Pancreas (tissue), 10 donors: ENCODE results near the gene CPXM2. TPM values are rescaled to one million over a fixed set of nuclear protein-coding genes. Genes with fewer than 3 reads are reported as not detected.

Experiments used
- ATAC-seq, 4 donors: fragments of 200-7000 bp; cut with Tn5 transposase; one replicate each; pipeline versions ENCODE4 v1.8.0 to v1.9.1; 2020; ENCODE audit warnings: mild to moderate bottlenecking in 4 of 4, moderate library complexity in 4 of 4
- DNase-seq, 6 donors: peaks; one replicate each; pipeline ENCODE4 v3.0.0-alpha.2; 2020
- FAIRE-seq: peaks from 2 replicates; lab custom pipeline; 2012; peaks lifted over from hg19 to GRCh38; lab: Jason Lieb, UNC
- H3K27ac ChIP-seq, 4 donors: fragments of 200-600 bp; sonication (generic); 1 replicate in 3 of 4; 2 replicates in 1 of 4; pipeline versions ENCODE4 v1.5.0 to v1.8.0; 2020
- H3K27me3 ChIP-seq, 4 donors: fragments of 200-600 bp; one replicate each; pipeline ENCODE4 v1.8.0; 2021
- H3K36me3 ChIP-seq, 3 donors: fragments of 200-600 bp; sonication (generic) in 1 of 3; one replicate each; pipeline versions ENCODE4 v1.5.0 to v1.8.0; 2020 to 2021
- H3K4me1 ChIP-seq, 3 donors: fragments of 200-600 bp; one replicate each; pipeline ENCODE4 v1.8.0; 2021
- H3K4me3 ChIP-seq, 4 donors: fragments of 200-600 bp; sonication (generic) in 2 of 4; one replicate each; pipeline versions ENCODE4 v1.5.0 to v1.8.0; 2020 to 2021
- H3K9me3 ChIP-seq, 4 donors: fragments of 200-600 bp; one replicate each; pipeline ENCODE4 v1.8.0; 2021
- CTCF ChIP-seq, 4 donors: fragments of 200-600 bp; sonication (generic) in 3 of 4; IDR thresholded peaks; one replicate each; pipeline versions ENCODE4 v1.5.0 to v1.8.0; 2021; ENCODE audit warnings: antibody characterized with exemption in 4 of 4
- WGBS, 2 donors: extraction: QIAGEN DNeasy Blood & Tissue Kit; methylation state at CpG; one replicate each; pipeline ENCODE4 v1.1.7; 2013; 5-methylcytosine and 5-hydroxymethylcytosine counted together
- intact Hi-C, 3 donors: fragments of 100-400 bp; cut with DNase I; formaldehyde crosslinking; loops; one replicate each; pipeline versions ENCODE4 v1.11.1 to v1.14.2; 2022
- polyA plus RNA-seq, 2 donors: library from polyadenylated mRNA; stranded (reverse); fragments of 200-250 nt; gene quantifications; one replicate each; pipeline ENCODE4 v1.2.3, GENCODE V29; 2013
- total RNA-seq, 6 donors: library from RNA; stranded (reverse); fragmentation: NEBNext Ultra II Directional in 4 of 6; extraction: Animal tissue kit (Norgen Biotek cat#: 25700) in 4 of 6; gene quantifications; one replicate each; pipeline versions ENCODE4 v1.2.1 to v1.2.4, GENCODE V29; 2021 to 2023
- donor health status: healthy with polysubstance abuse.
- donor health status: DM: no; HTN: no; CAD: no; lungs with moderate emphysema.
- donor health status: DM: no; HTN: no; CAD: no.
- donor health status: control.
- donor health status: control.
- donor health status: Bipolar disorder and iron deficiency.
- donor health status: DM: yes; HTN: yes; CAD: no.
- donor health status: DM: no; HTN: no; CAD: no.
- donor health status: DM: no; HTN: no; CAD: no.
- donor health status: DM: yes; HTN: yes; CAD: no.

The CPXM2 gene
- total and polyA plus RNA-seq, 8 donors, result 0.46 to 3.9 (median 1.2) TPM

- 51 to 57% methylated on average over 7 of the region's 7 CpGs for WGBS, 2 donors
- TF ChIP-seq CTCF (IDR thresholded peaks at IDR 0.05), result no peak
- DNase-seq, result no peak
- no peaks in the 10 kb centered on the region for H3K36me3 ChIP-seq
- H3K4me3 ChIP-seq, result no peak overlapping the region
- no peaks in the 10 kb centered on the region for H3K4me1 ChIP-seq
- H3K9me3 ChIP-seq, result no peaks in the 10 kb centered on the region
- no peaks in the 10 kb centered on the region for H3K27me3 ChIP-seq
- ATAC-seq, result no peak
- intact Hi-C loops, result no loop called here
- no peak overlapping the region for H3K27ac ChIP-seq
- no peak for FAIRE-seq
Observed at GRCh38 chr10:123778719-123779517, 112.7 kb downstream of the CPXM2 start.

- FAIRE-seq (no peak), DNase-seq (no peak), ATAC-seq (no peak)
- WGBS, 2 donors, result 45 to 47% methylated on average over 3 of the region's 3 CpGs
- no peak overlapping the region for H3K27ac ChIP-seq
- intact Hi-C loops, result no loop called here
- H3K9me3 ChIP-seq, result no peaks in the 10 kb centered on the region
- no peaks in the 10 kb centered on the region for H3K4me1 ChIP-seq
- TF ChIP-seq CTCF (IDR thresholded peaks at IDR 0.05), result no peak
- no peaks in the 10 kb centered on the region for H3K36me3 ChIP-seq
- H3K27me3 ChIP-seq, result no peaks in the 10 kb centered on the region
- no peak overlapping the region for H3K4me3 ChIP-seq
Observed at GRCh38 chr10:123777881-123778280, 113.7 kb downstream of the CPXM2 start.

GRCh38 chr10:123774132-123774742, 117.4 kb downstream of the CPXM2 start:
- ATAC-seq (no peak), FAIRE-seq (no peak), DNase-seq (no peak)
- Histone ChIP-seq H3K27ac (no peak overlapping the region), H3K9me3 (no peaks in the 10 kb centered on the region), H3K4me1 (no peaks in the 10 kb centered on the region), H3K27me3 (no peaks in the 10 kb centered on the region), H3K36me3 (no peaks in the 10 kb centered on the region), H3K4me3 (no peak overlapping the region)
- intact Hi-C loops, result no loop called here
- 59 to 67% methylated on average over 11 of the region's 11 CpGs for WGBS, 2 donors
- no peak for TF ChIP-seq CTCF (IDR thresholded peaks at IDR 0.05)

- DNase-seq (no peak), ATAC-seq (no peak), FAIRE-seq (no peak)
- Histone ChIP-seq H3K36me3 (no peaks in the 10 kb centered on the region), H3K27ac (no peak overlapping the region), H3K9me3 (no peaks in the 10 kb centered on the region), H3K4me3 (no peak overlapping the region), H3K27me3 (no peaks in the 10 kb centered on the region), H3K4me1 (no peaks in the 10 kb centered on the region)
- intact Hi-C loops, result no loop called here
- TF ChIP-seq CTCF (IDR thresholded peaks at IDR 0.05), result no peak
- 42 to 52% methylated on average over 3 of the region's 3 CpGs for WGBS, 2 donors
Observed at GRCh38 chr10:123772645-123773508, 118.7 kb downstream of the CPXM2 start.
